Epidermal melanocyte (primary cell): ENCODE results near the gene CDKN2AIPNL.
"Not testable (repeated sequence)": the region's sequence is repeated elsewhere in the genome, so short reads cannot be mapped to it uniquely, and the experiment has no call there.

ENCODE experiments used
- DNase-seq: peaks from one replicate; pipeline ENCODE4 v3.0.0; 2011; ENCODE audit warnings: low spot score; ENCODE audit not compliant: insufficient read length

CDKN2AIPNL gene

GRCh38 chr5:134403951-134404350 lies 7.7 kb downstream of the CDKN2AIPNL start:
- no peak for DNase-seq

GRCh38 chr5:134398609-134399155 lies 13.0 kb downstream of the CDKN2AIPNL start:
- no peak for DNase-seq

- DNase-seq: no peak
These were observed 14.5 kb downstream of the CDKN2AIPNL start for GRCh38 chr5:134397196-134397595.

- no peak for DNase-seq
These were observed 15.4 kb downstream of the CDKN2AIPNL start for GRCh38 chr5:134396274-134396673.

GRCh38 chr5:134394932-134395331 lies 16.7 kb downstream of the CDKN2AIPNL start:
- DNase-seq: no peak

- no peak for DNase-seq
These were observed 19.4 kb downstream of the CDKN2AIPNL start for GRCh38 chr5:134392301-134392700.

GRCh38 chr5:134387443-134387842 lies 24.2 kb downstream of the CDKN2AIPNL start:
- no peak for DNase-seq

GRCh38 chr5:134383980-134384697 lies 27.5 kb downstream of the CDKN2AIPNL start:
- no peak for DNase-seq

GRCh38 chr5:134382204-134382603 lies 29.5 kb downstream of the CDKN2AIPNL start:
- DNase-seq: not testable (repeated sequence)

GRCh38 chr5:134380346-134380745 lies 31.3 kb downstream of the CDKN2AIPNL start:
- no peak for DNase-seq

- no peak for DNase-seq
These were observed 37.4 kb downstream of the CDKN2AIPNL start for GRCh38 chr5:134374232-134374631.

GRCh38 chr5:134373633-134374032 lies 38.0 kb downstream of the CDKN2AIPNL start:
- DNase-seq: not testable (repeated sequence)

- no peak for DNase-seq
These were observed 39.8 kb downstream of the CDKN2AIPNL start for GRCh38 chr5:134371834-134372340.

GRCh38 chr5:134370871-134371833 lies 40.5 kb downstream of the CDKN2AIPNL start, which contains the start of gene UBE2B:
Gene UBE2B (plus strand): TSS chr5:134371569. CDS start chr5:134371596, 27 bp downstream.
- peak; percentile 87 for DNase-seq

- no peak for DNase-seq
These were observed 41.3 kb downstream of the CDKN2AIPNL start for GRCh38 chr5:134370311-134370870.

GRCh38 chr5:134365604-134366003 lies 46.1 kb downstream of the CDKN2AIPNL start:
- no peak for DNase-seq

GRCh38 chr5:134355681-134356080 lies 56.0 kb downstream of the CDKN2AIPNL start:
- no peak for DNase-seq
